ENCODE results near the gene WSB1. TPM values are rescaled to one million over a fixed set of nuclear protein-coding genes. Genes with fewer than 3 reads are reported as not detected.

WSB1 gene
- total and polyA plus RNA-seq, 9 of the 15 experiments (the other 6 are each of a cell fraction or from before 2014, with no cell fraction given) = 22.8 to 229 (median 81.1) TPM

DNA sequence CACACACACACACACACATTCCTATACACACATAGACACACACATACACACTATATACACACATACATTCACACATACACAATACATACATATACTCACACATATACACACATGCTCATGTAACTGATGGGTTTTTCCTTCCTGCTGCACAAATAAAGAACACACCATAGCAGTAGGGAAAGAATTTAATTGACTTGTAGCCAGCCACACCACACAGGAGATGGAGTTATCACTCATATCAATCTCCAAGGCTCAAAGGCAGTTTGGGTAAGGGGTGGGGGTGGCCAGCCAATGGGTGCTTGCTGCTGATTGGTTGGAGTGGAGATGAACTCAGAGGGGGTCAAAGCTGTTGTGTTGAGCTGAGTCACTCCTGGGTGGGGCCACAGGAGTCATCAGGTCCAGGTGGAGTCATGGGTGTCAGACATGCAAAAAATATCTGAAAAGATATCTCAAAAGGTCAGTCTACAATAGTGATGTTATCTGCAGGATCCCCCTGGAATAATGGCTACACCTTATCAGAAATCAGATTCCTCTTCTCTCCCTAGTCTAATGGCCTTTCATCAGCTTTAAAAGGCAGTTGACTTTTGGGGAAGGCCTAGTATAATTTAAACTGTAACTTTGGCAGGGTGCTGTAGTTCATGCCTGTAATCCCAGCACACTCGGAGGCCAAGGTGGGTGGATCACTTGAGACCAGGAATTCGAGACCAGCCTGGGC is 46.1 kb downstream of the WSB1 start (continued):
- TF ChIP-seq, protein P1, sequence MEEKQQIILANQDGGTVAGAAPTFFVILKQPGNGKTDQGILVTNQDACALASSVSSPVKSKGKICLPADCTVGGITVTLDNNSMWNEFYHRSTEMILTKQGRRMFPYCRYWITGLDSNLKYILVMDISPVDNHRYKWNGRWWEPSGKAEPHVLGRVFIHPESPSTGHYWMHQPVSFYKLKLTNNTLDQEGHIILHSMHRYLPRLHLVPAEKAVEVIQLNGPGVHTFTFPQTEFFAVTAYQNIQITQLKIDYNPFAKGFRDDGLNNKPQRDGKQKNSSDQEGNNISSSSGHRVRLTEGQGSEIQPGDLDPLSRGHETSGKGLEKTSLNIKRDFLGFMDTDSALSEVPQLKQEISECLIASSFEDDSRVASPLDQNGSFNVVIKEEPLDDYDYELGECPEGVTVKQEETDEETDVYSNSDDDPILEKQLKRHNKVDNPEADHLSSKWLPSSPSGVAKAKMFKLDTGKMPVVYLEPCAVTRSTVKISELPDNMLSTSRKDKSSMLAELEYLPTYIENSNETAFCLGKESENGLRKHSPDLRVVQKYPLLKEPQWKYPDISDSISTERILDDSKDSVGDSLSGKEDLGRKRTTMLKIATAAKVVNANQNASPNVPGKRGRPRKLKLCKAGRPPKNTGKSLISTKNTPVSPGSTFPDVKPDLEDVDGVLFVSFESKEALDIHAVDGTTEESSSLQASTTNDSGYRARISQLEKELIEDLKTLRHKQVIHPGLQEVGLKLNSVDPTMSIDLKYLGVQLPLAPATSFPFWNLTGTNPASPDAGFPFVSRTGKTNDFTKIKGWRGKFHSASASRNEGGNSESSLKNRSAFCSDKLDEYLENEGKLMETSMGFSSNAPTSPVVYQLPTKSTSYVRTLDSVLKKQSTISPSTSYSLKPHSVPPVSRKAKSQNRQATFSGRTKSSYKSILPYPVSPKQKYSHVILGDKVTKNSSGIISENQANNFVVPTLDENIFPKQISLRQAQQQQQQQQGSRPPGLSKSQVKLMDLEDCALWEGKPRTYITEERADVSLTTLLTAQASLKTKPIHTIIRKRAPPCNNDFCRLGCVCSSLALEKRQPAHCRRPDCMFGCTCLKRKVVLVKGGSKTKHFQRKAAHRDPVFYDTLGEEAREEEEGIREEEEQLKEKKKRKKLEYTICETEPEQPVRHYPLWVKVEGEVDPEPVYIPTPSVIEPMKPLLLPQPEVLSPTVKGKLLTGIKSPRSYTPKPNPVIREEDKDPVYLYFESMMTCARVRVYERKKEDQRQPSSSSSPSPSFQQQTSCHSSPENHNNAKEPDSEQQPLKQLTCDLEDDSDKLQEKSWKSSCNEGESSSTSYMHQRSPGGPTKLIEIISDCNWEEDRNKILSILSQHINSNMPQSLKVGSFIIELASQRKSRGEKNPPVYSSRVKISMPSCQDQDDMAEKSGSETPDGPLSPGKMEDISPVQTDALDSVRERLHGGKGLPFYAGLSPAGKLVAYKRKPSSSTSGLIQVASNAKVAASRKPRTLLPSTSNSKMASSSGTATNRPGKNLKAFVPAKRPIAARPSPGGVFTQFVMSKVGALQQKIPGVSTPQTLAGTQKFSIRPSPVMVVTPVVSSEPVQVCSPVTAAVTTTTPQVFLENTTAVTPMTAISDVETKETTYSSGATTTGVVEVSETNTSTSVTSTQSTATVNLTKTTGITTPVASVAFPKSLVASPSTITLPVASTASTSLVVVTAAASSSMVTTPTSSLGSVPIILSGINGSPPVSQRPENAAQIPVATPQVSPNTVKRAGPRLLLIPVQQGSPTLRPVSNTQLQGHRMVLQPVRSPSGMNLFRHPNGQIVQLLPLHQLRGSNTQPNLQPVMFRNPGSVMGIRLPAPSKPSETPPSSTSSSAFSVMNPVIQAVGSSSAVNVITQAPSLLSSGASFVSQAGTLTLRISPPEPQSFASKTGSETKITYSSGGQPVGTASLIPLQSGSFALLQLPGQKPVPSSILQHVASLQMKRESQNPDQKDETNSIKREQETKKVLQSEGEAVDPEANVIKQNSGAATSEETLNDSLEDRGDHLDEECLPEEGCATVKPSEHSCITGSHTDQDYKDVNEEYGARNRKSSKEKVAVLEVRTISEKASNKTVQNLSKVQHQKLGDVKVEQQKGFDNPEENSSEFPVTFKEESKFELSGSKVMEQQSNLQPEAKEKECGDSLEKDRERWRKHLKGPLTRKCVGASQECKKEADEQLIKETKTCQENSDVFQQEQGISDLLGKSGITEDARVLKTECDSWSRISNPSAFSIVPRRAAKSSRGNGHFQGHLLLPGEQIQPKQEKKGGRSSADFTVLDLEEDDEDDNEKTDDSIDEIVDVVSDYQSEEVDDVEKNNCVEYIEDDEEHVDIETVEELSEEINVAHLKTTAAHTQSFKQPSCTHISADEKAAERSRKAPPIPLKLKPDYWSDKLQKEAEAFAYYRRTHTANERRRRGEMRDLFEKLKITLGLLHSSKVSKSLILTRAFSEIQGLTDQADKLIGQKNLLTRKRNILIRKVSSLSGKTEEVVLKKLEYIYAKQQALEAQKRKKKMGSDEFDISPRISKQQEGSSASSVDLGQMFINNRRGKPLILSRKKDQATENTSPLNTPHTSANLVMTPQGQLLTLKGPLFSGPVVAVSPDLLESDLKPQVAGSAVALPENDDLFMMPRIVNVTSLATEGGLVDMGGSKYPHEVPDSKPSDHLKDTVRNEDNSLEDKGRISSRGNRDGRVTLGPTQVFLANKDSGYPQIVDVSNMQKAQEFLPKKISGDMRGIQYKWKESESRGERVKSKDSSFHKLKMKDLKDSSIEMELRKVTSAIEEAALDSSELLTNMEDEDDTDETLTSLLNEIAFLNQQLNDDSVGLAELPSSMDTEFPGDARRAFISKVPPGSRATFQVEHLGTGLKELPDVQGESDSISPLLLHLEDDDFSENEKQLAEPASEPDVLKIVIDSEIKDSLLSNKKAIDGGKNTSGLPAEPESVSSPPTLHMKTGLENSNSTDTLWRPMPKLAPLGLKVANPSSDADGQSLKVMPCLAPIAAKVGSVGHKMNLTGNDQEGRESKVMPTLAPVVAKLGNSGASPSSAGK (IDR thresholded peaks at IDR 0.05) = 0 out of 2 replicates have a peak, but pooled peaks have one; percentile 8
- TF ChIP-seq POLR2H (tag; IDR thresholded peaks at IDR 0.05; ENCODE audit: low read depth) (peak; percentile 25), ZNF445 (CRISPR knock-in tag; IDR thresholded peaks at IDR 0.05; ENCODE audit: low read depth) (no peak), ARID2 (IDR thresholded peaks at IDR 0.05) (peak; percentile 60; the same call in 1 of the 2 replicates), THRAP3 (IDR thresholded peaks at IDR 0.05; ENCODE audit: borderline replicate concordance) (peak; percentile 96), ZNF431 (CRISPR knock-in tag; IDR thresholded peaks at IDR 0.05) (no peak), SOX6 (IDR thresholded peaks at IDR 0.05) (peak; percentile 97), CXXC5 (CRISPR knock-in tag; IDR thresholded peaks at IDR 0.05) (0 out of 2 replicates have a peak, but pooled peaks have one; percentile 3), PCBP1 (IDR thresholded peaks at IDR 0.05; ENCODE audit: low read depth, low read length, poor library complexity, severe bottlenecking) (no peak), ZNF140 (CRISPR knock-in tag; IDR thresholded peaks at IDR 0.05) (no peak), TEAD1 (CRISPR knock-in tag; IDR thresholded peaks at IDR 0.05) (no peak)
- TF ChIP-seq, protein P2, sequence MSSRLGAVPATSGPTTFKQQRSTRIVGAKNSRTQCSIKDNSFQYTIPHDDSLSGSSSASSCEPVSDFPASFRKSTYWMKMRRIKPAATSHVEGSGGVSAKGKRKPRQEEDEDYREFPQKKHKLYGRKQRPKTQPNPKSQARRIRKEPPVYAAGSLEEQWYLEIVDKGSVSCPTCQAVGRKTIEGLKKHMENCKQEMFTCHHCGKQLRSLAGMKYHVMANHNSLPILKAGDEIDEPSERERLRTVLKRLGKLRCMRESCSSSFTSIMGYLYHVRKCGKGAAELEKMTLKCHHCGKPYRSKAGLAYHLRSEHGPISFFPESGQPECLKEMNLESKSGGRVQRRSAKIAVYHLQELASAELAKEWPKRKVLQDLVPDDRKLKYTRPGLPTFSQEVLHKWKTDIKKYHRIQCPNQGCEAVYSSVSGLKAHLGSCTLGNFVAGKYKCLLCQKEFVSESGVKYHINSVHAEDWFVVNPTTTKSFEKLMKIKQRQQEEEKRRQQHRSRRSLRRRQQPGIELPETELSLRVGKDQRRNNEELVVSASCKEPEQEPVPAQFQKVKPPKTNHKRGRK (tag; IDR thresholded peaks at IDR 0.05) = no peak
- TF ChIP-seq, protein P3, sequence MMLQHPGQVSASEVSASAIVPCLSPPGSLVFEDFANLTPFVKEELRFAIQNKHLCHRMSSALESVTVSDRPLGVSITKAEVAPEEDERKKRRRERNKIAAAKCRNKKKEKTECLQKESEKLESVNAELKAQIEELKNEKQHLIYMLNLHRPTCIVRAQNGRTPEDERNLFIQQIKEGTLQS (IDR thresholded peaks at IDR 0.05) = peak; percentile 89
- TF ChIP-seq, protein P3 (CRISPR knock-in tag; conservative IDR thresholded peaks at IDR 0.05) = no peak
